HG02981 (cell line): ENCODE data around the gene NSMCE1.
"Not testable (repeated sequence)": the region's sequence is repeated elsewhere in the genome, so short reads cannot be mapped to it uniquely, and the experiment has no call there.

Experiments used
- ATAC-seq: cut with Tn5 transposase; IDR thresholded peaks from one replicate; pipeline ENCODE4 v1.9.1; 2021; ENCODE audit warnings: mild to moderate bottlenecking, moderate library complexity; ENCODE audit not compliant: unreplicated experiment

NSMCE1 gene

DNA sequence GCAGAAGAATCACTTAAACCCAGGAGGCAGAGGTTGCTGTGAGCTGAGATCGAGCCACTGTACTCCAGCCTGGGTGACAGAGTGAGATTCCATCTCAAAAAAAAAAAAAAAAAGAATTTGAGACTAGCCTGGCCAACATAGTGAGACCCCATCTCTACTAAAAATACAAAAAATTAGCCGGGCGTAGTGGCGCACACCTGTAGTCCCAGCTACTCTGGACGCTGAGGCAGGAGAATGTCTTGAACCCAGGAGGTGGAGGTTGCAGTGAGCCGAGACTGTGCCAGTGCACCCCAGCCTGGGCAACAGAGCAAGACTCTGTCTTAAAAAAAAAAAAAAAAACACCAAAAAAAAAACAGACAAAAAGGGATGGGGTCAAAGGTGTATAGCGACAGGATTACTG lies 4.1 kb upstream of the NSMCE1 start:
- ATAC-seq, result not testable (repeated sequence)

DNA sequence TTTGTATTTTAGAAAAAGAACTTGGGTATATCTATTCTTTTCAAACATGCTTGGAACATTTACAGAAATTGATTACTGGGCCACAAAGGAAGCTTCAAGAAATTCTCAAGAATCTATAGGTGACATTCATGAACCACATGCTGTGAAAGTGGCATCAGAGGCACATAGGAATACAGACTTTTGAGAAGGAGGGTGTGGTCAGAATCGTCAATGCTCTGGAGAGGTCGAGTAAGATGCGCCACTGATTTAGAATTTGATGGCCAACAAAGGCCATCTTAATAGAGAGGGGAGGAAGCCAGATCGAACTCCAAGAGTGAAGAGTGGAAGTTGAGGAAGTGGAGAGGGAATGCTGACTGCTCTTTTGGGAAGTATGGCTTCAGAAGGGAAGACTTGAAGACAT lies 3.5 kb upstream of the NSMCE1 start:
- ATAC-seq, result no peak

DNA sequence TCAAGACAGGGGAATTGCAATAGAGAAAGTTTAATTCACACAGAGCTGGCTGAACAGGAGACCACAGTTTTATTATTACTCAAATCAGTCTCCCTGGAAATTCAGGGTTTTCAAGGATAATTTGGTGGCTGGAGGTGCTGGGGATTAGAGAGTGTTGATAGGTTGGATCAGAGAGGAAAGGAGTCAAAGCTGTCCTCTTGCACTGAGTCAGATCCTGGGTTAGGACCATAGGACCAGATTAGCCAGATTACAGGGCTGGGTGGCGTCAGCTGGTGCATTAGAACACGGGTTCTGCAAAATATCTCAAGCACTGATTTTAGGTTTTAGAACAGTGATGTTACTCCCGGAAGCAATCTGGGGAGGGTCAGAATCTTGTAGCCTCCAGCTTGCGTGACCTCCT lies 1.8 kb upstream of the NSMCE1 start:
- ATAC-seq, result no peak

DNA sequence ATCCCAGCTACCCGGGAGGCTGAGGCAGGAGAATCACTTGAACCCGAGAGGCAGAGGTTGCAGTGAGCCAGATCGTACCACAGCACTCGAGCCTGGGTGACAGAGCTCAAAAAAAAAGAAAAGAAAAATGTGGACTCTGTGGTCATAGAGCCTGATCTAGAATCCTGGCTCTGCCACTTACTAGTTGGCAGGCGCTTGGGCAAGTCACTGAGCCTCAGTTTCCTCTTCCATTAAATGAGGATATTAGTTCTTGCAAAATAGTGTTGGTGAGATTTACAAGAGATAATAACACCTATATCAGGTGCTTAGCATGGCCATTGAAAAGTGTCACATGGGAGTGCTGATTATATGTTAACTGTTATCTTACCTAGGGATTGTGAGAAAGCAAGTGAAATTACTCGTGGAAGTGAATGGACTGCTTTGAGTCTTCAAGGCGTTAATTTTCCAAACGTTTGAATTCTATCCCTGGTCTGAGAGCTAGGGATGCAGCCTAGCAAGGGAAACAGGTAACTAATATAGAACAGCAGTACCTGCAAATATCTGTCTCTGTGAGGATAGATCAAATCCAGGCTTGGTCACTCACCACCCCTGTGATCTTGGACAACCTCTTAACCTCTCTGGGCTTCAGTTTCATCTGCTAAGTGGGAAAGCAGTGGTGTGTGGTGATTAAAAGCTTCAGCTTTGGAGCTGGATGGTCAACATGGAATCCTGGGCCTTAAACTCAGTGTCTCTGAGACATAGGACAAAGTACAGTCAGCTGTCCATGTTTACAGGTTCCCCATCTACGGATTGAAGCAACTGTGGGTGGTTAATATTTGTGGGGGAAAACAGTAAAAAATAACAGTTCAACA lies 953 bp upstream of the NSMCE1 start:
- no peak for ATAC-seq

DNA sequence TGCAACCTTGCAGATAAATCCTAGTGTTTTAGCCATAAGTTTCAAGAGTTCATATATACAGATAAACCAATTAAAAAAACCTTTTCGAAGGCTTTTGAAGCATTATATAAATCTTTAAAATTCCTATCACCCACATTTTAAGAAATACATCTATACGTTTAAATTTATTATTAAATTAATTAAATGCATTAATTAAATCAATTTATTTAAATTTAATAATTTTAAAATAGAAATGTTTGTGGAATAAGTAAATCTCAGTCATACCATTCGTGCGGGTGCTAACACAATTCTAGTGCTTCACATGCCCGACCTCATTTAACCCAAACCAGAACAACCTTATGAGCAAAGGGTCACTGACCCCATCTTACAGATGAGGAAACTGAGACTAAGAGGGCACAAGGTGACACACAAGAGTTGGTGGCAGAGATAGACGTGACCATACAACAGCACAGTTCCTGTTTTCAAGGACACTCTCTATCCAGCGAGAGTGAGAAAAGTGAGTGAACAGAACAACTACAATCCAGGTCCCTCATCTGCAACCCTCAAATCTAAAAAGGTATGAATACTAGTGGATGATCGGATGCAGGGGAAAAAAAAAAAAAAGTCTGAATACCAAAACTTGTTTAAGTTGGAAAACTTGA lies 1.4 kb downstream of the NSMCE1 start:
- no peak for ATAC-seq

DNA sequence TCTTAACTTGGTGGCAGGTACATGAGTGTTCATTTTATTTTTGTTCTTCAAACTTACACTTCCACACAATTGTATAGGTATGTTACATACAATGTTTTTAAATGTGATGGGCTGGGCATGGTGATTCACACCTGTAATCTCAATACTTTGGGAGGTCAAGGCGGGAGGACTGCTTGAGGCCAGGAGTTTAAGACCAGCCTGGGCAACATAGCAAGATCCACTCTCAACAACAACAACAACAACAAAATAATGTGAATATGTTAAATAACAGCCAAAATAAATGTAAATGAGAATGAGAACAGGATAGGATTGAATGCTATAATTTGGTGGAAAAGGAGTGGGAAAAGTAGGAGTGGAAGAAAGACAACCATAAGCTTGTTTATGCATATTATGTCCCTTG lies 2.6 kb downstream of the NSMCE1 start:
- ATAC-seq, result no peak

DNA sequence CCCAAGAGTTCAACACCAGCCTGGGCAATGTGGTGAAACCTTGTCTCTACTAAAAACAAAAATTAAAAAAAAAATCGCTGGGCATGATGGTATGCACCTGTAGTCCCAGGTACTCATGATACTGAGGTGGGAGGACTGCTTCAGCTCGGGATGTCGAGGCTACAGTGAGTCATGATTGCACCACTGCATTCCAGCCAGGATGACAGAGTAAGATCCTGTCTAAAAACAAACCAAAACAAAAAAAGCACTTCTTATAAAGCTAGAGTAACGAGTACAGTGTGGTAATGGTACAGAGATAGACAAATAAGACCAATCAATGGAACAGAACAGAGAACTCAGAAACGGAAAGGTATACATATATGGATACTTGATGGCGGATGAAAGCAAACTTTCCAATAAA lies 4.4 kb downstream of the NSMCE1 start:
- ATAC-seq, result no peak

DNA sequence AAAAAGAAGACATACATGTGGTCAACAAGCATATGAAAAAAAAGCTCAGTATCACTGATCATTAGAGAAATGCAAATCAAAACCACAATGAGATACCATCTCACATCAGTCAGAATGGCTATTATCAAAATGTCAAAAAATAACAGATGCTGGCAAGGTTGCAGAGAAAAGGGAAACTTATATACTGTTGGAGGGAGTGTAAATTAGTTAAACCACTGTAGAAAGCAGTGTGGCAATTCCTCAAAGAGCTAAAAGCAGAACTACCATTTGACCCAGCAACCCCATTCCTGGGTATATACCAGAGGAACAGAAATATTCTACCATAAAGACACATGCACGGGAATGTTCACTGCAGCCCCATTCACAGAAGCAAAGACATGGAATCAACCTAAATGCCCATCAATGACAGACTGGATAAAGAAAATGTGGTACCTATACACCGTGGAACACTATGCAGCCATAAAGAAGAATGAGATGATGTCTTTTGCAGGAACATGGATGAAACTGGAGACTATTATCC lies 5.6 kb downstream of the NSMCE1 start:
- ATAC-seq, result not testable (repeated sequence)

DNA sequence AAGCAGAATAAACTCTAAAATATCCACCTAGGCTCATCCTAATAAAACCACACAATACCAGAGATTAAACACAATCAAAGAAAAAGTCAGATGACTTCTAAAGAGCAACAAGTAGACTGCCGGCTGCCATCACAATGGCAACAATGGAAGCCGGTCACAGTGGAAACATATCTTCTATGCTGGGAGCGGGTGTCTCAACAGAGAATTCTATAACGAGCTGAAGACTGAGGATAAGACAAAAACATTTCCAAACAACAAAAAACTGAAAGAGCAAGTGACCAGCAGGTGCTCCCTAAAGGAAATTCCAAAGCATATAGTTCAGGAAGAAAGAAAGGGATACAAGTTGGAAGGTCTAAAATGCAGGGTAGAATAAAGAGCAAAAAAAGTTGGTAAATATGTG lies 8.9 kb downstream of the NSMCE1 start:
- ATAC-seq, result no peak

DNA sequence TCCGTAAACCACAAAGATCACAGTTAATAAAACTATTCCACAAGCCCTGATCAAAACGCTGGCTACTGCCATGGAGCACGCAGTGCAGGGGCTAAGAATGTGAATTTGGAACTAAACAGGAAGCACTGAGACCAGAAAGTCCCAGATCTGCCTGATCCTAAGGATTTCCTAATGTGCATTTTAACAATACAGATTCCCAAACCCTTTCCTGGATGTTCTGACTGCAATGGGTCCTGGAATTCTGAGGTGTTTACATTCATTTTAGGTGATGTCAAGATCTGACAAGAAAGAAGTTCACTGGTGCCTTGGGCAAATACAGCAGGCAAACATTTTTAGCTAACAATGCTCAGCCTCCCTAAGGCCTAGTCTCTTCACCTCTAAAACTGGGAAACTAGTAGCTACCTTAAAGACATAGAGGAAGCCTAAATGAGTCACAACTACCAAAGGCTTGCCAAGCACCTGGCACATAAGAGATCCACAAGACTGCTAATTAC lies 10.3 kb downstream of the NSMCE1 start:
- no peak for ATAC-seq

DNA sequence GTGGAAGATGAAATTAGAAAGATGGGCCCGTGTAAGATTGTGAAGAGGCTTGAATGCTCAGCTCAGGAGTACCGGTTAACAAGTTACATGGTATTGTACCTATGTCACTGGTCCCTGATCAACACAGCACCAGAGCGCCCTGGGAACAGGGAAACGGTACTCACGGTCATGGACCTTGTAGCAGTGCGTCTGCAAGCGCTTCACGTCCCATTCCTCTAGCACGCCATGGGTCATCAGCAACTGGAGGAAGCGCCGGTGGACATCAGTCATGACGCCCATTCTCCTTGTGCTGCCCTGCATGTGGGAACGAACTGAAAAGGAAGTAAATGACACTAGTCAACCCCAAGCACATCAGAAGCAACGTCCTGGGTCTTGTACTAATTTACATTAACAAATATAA lies 11.3 kb downstream of the NSMCE1 start:
- ATAC-seq, result no peak

DNA sequence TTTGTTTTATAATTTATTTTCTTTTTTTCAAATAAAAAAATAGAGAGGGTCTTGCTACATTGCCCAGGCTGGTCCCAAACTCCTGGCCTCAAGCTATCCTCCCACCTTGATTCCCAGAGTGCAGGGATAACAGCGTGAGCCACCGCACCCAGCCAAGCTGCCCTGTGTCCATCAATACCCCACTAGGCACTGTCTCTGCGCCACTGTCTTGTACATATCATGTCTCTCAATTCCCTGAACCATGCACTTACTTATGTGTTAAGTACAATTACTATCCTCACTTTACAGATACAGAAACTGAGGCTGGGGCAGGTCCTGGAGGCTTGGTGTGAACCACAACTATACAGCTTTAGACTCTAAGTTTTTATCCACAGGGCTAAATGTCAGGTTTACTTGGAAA lies 11.7 kb downstream of the NSMCE1 start:
- ATAC-seq, result no peak

DNA sequence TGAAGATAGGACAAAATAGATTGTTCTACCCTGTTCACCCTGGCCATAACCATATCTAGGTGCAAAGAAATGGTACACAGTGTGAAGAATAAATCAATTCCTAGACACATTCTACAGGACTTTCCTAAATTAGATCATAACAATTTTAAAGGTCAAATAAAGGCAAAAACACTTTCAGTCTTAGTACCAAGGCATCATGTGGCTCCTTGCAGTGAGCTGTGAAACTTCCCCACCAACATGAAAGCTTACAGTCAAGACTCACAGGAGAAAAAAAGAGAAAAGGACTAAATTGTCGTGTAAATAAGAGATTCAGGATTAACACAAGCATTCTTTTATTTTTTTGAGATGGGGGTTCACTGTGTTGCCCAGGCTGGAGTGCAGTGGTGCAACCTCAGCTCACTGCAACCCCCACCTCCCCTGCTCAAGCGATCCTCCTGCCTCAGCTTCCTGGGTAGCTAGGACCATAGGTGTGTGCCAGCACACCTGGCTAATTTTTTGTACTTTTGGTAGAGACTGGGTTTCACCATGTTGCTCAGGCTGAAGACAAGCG lies 14.2 kb downstream of the NSMCE1 start:
- peak; percentile 59 for ATAC-seq

DNA sequence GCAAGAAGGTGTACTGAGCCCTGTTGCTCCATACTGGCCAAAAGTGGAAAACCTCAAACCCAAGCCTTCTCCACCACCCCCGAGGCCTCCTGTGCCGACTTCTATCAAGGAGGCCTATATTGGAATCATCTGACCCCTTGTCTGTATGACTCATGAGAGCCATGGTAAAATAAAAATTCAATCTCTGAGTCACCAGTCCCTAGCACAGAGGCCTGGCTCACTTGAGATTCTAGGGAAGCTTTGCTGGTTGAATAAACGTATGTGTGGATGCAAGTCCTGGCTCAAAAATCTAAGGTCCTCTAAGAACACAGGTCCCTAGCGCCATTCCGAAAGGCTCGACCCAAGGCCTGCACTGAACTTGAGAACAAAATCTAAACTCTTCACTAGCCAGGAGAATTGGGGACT lies 15.0 kb downstream of the NSMCE1 start:
- ATAC-seq, result no peak

DNA sequence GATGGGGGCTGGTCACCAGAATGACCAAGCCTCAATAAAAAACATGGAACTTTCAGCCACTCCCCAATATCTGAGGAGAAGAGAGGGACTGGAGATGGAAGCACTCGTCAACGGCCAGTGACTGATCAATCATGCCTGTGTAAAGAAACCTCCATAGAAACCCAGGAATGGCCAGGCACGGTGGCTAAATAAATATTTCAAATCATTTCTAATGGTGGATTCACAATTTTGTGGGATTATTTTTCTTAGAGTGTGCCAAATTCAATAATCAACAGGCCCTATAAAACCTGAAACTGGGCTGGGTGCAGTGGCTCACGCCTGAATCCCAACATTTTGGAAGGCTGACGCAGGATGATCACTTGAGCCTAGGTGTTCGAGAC lies 16.4 kb downstream of the NSMCE1 start:
- ATAC-seq, result no peak

DNA sequence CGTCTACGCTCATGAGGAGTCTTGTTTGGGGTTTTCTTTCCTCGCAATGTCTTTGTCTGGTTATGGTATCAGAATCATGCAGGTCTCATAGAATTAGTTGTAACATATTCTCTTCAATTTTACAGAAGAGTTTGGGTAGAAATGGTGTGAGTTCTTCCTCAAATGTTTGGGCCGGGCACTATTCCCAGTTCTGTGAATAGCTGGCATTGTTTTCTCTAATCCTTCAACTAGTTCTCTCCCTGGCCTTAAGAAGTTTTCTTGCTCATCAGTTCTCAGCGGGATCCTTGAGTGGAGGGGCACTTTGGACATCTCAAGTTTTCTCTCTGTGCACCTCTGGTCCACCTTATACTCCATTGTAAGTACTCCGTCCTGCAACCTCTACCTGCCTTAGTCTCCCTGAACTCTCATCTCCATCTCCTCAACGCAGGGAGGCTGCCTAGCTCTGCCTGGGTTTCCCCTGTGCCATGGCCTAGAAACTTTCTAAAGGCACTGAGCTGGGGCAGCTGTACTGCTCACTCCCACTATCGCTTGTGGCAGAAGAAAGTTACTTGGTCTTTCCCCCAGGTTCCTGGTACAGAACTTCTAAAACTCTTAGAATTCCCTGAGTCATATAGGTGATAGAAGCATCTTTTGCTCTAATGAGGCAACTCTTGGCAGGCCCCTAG lies 16.9 kb downstream of the NSMCE1 start:
- ATAC-seq, result no peak

DNA sequence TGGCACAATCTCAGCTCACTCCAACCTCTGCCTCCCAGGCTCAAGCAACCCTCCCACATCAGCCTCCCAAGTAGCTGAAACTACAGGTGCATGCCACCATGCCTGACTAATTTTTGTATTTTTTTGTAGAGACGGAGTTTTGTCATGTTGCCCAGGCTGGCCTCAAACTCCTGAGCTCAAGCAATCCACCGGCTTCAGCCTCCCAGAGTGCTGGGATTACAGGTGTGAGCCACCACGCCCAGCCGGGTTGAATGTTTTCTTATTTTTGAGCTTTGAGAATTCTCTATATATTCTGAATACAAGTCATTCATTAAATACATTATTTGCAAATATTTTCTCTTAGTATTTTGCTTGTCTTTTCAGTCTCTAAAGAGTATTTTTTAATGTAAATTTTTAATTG lies 19.7 kb downstream of the NSMCE1 start:
- ATAC-seq, result not testable (repeated sequence)

DNA sequence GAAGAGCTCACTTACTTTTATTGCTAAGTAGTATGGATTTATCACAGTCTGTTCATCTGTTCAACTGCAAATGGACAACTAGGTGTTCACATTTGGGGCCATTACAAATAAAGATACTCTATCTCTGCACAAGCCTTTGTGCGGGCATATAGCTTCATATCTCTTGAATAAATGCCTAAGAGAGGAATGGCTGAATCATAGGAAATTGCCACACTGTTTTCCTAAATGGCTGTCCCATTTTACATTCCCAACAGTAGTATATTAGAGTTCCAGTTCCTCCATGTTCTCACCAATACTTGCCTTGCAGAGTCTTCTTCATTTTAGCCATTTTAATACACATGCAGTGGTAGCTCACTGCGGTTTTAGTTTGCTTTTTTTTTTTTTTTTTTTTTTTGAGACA lies 20.5 kb downstream of the NSMCE1 start:
- ATAC-seq, result no peak

DNA sequence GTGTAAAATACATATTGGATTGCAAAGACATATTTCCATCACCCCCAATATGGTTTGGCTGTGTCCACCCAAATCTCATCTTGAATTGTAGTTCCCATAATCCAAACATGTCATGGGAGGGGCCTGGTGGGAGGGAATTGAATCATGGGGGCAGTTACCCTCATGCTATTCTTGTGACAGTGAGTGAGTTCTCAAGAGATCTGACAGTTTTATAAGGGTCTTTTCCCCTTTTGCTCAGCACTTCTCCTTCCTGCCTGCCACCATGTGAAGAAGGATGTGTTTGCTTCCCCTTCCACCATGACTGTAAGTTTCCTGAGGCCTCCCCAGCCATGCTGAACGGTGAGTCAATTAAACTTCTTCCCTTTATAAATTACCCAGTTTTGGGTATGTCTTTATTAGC lies 21.5 kb downstream of the NSMCE1 start:
- not testable (repeated sequence) for ATAC-seq

DNA sequence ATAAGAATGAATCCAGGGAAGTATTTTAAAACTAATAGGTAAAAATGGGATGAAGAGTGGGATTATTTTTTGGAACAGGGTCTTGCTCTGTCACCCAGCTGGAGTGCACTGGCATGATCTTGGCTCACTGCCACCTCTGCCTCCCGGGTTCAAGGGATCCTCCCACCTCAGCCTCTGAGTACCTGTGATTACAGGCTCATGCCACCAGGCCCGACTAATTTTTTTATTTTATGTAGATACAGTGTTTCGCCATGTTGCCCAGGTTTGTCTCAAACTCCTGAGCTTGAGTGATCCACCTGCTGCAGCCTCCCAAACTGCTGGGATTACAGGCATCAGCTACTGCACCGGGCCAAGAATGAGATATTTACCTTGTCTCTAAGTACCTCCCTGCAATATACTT lies 22.1 kb downstream of the NSMCE1 start:
- no peak for ATAC-seq
